COLO829 (cell line): ENCODE measurements around the gene THPO.

ENCODE experiments used
- DNase-seq: peaks from one replicate; pipeline ENCODE4 v3.0.0; 2012; ENCODE audit warnings: low spot score

The THPO gene

DNA sequence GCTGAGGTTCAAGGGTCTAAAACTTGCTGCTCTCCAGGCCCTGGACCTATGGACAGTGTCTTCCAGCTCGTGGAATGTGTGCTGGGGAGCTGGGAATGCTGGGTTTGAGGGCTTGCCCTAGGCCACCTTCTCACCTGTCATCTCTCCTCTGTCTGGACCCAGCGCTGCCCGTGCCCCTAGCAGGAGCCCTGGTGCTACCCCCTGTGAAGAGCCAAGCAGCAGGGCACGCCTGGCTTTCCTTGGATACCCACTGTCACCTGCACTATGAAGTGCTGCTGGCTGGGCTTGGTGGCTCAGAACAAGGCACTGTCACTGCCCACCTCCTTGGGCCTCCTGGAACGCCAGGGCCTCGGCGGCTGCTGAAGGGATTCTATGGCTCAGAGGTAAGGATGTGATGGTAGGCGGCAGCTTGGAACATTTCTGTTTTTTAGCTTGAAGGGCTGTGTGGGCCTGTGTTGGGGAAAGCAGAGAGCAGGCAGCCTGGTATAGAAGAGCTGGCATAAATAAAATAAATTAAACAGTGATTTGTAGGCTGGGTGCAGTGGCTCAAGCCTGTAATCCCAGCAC lies 6.9 kb upstream of the THPO start:
- DNase-seq, result no peak

GRCh38 chr3:184384342-184384741 lies 6.3 kb upstream of the THPO start:
- no peak for DNase-seq

DNA sequence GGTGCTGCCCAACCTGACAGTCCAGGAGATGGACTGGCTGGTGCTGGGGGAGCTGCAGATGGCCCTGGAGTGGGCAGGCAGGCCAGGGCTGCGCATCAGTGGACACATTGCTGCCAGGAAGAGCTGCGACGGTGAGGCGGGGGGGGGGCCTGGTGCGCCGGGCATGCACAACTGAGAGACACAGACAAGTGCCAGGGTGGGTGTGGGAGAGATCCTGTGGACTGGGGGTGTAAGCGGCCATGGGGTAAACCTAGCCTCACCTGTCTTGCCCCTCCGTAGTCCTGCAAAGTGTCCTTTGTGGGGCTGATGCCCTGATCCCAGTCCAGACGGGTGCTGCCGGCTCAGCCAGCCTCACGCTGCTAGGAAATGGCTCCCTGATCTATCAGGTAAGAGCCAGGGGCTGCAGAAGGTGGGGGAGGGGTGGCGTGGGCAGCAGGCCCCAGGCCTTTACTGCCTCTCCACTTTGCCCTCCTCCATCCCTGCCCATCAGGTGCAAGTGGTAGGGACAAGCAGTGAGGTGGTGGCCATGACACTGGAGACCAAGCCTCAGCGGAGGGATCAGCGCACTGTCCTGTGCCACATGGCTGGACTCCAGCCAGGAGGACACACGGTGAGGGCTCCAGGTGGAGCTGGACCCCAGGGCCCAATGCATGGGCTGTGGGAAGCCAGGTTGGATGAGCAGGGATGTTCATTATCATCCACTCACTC lies 5.2 kb upstream of the THPO start:
- DNase-seq, result no peak

GRCh38 chr3:184382326-184383032 lies 4.5 kb upstream of the THPO start:
- DNase-seq, result no peak

DNA sequence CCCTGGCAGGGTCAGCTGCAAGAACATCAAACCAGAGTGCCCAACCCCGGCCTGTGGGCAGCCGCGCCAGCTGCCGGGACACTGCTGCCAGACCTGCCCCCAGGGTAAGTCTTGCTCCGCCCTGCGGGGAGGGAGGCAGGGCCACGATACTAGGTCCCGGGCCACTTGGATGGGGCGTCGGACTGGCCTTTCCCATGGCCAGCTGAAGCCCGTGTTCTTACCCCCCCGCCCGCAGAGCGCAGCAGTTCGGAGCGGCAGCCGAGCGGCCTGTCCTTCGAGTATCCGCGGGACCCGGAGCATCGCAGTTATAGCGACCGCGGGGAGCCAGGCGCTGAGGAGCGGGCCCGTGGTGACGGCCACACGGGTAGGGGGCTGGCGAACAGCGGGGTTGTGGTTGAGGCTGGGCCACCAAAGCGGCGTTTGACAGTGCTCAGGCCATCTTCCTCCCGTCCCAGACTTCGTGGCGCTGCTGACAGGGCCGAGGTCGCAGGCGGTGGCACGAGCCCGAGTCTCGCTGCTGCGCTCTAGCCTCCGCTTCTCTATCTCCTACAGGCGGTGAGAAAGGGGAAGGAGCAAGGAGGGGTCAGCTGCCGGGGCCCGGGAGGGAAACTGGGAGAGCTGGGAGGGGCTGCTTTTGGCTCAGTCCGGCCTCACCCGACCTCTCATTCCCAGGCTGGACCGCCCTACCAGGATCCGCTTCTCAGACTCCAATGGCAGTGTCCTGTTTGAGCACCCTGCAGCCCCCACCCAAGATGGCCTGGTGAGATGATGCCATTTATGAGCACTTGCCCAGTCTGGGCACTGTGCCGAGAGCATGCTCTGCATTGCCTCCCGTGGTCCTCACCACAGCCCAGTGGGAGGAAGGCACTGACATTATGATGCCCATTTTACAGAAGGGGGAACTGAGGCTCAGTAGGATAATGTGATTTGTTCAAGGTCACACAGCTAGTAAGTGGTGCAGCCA lies 3.5 kb upstream of the THPO start:
- DNase-seq, result no peak

DNA sequence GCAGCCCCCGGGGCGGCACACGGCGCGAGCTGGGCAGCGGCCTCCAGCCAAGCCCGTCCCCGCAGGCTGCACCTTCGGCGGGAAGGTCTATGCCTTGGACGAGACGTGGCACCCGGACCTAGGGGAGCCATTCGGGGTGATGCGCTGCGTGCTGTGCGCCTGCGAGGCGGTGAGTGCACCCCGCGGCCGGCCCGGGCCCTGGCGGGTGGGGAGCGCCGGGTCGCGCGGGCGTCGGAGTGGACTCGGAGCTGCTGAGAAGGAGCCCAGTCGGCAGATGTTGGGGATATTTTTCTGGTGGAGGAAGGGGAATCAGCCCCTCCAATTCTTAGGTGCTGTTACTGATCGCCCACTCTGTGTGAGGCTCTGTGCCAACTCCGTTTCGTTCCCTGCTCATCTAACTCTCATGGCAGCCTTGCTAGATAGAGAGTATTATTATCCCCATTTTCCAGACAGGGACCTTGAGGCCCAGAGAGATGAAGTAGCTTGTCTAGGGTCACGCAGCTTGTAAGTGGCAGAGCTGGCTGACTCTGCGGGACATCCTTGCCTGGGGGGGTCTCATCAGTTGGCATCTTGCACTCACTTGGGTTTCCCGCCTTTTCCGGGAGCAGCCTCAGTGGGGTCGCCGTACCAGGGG lies 2.7 kb upstream of the THPO start:
- no peak for DNase-seq

DNA sequence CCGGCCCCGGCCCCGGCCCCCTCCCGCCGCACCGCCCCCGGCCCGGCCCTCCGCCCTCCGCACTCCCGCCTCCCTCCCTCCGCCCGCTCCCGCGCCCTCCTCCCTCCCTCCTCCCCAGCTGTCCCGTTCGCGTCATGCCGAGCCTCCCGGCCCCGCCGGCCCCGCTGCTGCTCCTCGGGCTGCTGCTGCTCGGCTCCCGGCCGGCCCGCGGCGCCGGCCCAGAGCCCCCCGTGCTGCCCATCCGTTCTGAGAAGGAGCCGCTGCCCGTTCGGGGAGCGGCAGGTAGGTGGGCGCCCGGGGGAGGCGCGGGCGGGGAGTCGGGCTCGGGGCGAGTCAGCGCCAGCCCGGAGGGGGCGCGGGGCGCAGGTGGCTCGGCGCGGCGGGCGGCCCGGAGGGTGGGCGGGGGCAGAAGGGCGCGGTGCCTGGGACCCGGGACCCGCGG lies 2.2 kb upstream of the THPO start:
- DNase-seq, result no peak

- DNase-seq, result no peak
Observed at GRCh38 chr3:184379358-184380184, 1.6 kb upstream of the THPO start, which contains the start of gene CHRD. Gene CHRD (plus strand): TSS chr3:184380054. CDS start chr3:184380319, 265 bp downstream.

GRCh38 chr3:184378651-184379357 lies 797 bp upstream of the THPO start:
- DNase-seq, result no peak

- no peak for DNase-seq
Observed at GRCh38 chr3:184377374-184377773, 633 bp downstream of the THPO start.

DNA sequence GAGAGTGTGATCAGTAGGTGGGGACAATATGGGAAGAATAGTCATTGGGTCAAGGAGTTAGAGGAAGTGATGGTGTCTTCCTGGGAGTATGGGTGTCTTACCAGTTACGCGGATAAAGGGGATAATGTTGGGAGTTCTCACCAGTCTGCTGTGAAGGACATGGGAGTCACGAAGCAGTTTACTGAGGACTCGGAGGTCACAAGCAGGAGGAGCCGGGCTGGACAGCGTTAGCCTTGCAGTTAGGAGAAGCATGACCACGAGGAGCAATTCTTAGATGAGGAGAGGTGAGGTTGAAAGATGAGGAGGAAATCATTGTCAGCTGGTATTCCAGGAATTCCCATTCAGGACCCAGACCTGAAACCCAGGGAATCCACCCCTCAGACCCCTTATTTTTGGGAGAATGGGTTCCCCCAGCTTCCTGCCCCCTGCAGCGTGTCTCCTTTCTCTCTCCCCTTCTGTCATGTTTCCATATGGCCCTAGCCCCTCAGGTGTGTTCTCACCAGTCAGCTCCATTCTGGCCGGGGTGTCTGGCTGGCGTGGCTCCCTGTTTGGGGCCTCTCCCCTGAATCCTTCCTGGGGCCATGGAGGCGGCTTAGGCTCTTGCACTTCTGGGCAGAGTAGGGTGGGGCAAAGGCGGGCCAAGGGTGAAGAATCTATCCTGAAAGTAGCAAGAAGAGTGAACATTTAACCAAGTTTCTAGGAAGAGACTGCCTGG lies 2.1 kb downstream of the THPO start:
- no peak for DNase-seq

- no peak for DNase-seq
Observed at GRCh38 chr3:184373422-184373821, 4.6 kb downstream of the THPO start.

DNA sequence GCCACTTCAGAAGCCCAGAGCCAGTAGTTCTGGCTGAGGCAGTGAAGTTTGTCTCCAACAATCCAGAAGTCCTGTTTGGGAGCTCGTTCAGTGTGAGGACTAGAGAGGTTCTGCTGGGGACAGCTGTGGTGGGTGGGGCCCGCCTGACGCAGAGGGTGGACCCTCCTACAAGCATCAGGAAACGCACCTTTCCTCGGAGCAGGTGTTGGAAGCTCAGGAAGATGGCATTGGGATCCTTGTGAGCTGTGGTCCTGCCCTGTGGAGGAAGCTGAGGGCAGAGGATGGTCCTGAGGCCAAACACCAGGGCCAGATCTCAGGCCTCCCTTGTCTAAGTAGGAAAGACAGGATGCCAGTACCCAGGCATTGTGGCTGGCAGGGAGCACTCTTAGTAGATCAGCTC lies 5.1 kb downstream of the THPO start:
- DNase-seq, result no peak

- no peak for DNase-seq
Observed at GRCh38 chr3:184372296-184372821, 5.6 kb downstream of the THPO start.

- peak; percentile 97 for DNase-seq
Observed at GRCh38 chr3:184371570-184372018, 6.4 kb downstream of the THPO start.

DNA sequence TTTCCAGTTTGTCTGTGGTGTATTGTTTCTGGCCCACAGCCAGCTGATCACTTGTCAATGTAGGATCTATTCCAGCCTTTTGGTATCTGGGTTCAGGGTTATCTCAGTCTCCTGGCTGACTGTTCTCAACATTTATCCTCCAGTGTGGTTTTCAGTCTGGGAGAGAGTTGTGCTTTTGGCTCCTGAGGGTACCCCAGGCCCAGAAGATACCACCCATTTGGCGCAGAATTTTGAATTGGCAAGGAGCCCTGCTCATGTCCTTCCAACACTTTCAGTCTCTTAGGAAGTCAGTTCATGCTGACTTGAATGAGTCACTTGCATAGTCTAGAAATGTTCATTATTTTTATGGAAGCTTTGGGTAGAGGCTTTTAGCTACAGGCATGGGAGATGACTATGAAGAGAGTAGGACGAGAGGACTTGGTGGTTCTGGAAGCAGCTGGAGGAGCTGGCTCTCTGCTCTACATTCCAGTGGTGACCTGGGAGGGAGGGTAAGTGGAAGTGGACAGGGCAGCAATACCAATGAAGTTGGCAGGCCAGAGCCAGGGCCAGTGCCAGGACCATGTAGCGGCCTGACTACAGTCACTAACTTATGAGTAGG lies 9.3 kb downstream of the THPO start:
- no peak for DNase-seq

DNA sequence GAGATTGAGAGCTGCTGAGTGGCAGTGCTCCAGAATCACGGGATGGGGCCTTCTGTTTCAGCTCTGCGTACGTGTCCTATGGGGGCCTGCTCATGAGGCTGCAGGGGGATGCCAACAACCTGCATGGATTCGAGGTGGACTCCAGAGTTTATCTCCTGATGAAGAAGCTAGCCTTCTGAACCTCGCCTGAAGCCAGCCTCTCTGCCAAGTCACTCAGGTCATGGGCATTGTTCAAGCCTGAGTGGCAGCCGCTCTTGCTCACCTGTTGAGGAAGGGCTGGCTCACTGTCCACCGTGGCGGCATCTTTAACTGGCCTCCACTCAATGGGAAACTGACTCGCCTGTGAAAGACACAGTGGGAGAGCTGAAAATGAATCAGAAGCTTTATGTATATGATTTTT lies 9.9 kb downstream of the THPO start:
- DNase-seq, result no peak

GRCh38 chr3:184366619-184367289 lies 11.3 kb downstream of the THPO start:
- no peak for DNase-seq
